Stimulated activated CD4-positive, alpha-beta T cell treated with anti-CD3 and anti-CD28 coated beads, Interleukin-4, amount 100 ng/mL, for 4 hours (primary cell): Measurements from ENCODE around the gene S100PBP.

Experiments used
- DNase-seq, 2 experiments: peaks; one replicate each; pipeline ENCODE4 v3.0.0-alpha.2; 2020

Gene S100PBP

DNA sequence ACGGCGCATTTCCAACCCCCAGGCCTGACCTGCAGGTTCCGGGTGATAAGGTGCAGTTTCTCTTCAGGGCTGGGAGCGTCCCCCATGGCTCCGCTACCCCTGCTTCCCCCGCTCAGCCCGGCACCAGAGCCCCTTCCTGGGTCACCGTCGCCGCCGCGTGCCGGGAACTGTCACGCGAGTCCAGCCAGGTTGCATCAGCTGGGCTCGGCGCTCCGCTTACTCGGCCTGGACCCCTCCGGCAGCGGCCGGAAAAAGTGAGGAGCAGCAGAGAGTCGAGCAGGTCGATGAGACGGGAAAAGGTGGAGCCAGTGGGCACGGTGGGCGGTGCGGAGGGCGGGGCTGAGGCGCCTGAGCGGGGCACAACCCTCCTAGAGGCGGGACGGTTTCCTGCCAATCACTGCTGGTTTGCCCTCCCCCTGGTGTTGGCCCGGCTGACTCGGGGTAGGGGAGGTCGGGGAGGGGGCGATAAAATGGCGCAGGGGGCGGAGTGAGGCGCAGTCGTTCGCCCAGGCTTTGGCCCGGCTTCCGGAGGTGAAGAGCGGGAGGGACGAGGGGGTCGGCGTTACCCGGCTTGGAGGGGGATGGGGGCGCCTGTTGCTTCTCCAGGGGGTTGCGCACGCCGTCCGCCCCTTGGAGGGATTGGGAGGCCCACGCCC, at the start of gene S100PBP, which contains the start of gene YARS1:
TSS of gene S100PBP (plus strand) at position 495 of the 656 bp plus-strand sequence. CDS start 8,447 bp downstream, outside the sequence.
TSS of gene YARS1 (minus strand) at position 200 of the 656 bp plus-strand sequence. CDS start at position 86, 114 bp downstream.
- peak; percentile 99 to 100 for DNase-seq

DNA sequence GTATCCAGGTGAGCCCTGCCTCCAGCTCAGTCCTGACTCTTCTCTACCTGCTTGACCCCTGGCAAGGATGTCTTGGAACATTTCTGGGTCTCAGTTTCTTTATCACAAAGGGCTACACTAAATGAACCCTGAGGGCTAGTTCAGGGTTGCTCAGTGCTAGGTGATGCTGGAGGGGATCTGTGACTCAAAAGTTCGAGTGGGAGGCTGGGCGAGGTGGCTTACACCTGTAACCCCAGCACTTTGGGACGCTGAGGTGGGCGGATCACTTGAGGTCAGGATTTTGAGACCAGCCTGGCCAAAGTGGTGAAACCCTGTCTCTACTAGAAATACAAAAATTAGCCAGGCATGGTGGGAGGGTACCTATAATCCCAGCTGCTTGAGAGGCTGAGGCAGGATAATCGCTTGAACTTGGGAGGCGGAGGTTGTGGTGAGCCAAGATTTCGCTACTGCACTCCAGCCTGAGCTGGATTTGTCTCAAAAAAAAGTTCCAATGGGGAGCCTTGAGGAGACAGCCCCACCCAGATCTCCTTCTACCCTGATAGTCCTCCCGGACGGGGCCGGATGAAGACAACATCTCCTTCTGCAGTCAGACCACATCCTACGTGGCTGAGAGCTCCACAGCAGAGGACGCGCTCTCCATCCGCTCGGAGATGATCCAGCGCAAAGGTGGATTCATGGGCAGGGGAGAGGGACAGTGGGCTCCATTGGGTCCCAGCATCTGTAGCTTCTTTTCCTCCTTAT, 49.2 kb upstream of the S100PBP start:
- DNase-seq = no peak

DNA sequence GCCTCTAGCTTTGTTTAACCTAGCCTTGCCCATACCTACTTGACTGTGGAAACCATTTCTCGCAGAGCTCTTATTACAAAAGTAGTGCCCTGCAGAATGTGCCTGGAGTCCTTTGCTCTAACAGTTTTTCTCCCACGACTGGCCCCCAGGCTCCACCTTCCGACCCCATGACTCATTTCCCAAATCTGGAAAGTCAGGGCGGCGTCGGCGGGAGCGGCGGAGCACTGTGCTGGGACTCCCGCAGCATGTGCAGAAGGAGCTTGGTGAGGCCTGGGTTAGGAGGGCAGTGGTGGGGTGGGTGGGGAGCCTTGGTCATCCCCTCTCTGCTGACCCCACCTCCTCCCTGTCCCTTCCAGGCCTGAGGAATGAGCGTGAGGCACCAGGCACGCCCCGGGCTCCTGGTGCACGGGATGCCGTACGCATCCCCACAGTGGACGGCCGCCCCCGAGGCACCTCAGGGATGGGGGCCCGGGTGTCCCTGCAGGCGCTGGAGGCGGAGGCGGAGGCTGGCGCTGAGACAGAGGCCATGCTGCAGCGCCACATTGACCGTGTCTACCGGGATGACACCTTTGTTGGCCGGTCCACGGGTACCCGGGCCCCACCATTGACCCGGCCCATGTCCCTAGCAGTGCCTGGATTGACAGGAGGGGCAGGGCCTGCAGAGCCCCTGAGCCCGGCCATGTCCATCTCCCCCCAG, 47.8 kb upstream of the S100PBP start:
- DNase-seq = no peak

DNA sequence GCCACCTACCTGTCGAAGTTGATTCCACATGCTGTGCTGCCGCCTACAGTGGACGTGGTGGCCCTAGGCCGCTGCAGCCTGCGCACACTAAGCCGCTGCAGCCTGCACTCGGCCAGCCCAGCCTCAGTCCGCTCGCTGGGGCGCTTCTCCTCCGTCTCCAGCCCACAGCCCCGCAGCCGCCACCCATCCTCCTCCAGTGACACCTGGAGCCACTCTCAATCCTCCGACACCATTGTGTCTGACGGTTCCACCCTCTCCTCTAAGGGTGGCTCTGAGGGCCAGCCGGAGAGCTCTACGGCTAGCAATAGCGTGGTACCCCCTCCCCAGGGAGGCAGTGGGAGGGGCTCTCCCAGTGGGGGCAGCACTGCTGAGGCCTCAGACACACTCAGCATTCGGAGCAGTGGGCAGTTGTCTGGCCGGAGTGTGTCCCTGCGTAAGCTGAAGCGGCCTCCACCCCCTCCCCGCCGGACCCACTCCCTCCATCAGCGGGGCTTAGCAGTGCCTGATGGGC, 47.2 kb upstream of the S100PBP start:
- no peak for DNase-seq

DNA sequence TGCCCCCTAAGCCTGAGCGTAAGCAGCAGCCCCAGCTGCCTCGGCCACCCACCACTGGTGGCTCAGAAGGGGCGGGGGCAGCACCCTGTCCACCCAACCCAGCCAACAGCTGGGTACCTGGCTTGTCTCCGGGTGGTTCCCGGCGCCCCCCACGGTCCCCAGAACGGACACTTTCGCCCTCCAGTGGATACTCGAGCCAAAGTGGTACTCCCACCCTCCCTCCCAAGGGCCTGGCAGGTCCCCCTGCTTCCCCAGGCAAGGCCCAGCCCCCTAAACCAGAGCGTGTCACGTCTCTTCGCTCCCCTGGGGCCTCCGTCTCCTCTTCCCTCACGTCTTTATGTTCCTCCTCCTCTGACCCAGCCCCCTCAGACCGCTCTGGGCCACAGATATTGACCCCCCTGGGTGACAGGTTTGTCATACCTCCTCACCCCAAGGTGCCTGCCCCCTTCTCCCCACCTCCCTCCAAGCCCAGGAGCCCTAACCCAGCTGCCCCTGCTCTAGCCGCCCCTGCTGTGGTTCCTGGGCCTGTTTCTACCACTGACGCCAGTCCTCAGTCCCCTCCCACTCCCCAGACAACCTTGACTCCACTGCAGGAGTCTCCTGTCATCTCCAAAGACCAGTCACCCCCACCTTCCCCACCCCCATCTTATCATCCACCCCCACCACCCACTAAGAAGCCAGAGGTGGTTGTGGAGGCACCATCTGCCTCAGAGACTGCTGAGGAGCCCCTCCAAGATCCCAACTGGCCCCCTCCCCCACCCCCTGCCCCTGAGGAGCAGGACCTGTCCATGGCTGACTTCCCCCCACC, 46.5 kb upstream of the S100PBP start:
- no peak for DNase-seq

DNA sequence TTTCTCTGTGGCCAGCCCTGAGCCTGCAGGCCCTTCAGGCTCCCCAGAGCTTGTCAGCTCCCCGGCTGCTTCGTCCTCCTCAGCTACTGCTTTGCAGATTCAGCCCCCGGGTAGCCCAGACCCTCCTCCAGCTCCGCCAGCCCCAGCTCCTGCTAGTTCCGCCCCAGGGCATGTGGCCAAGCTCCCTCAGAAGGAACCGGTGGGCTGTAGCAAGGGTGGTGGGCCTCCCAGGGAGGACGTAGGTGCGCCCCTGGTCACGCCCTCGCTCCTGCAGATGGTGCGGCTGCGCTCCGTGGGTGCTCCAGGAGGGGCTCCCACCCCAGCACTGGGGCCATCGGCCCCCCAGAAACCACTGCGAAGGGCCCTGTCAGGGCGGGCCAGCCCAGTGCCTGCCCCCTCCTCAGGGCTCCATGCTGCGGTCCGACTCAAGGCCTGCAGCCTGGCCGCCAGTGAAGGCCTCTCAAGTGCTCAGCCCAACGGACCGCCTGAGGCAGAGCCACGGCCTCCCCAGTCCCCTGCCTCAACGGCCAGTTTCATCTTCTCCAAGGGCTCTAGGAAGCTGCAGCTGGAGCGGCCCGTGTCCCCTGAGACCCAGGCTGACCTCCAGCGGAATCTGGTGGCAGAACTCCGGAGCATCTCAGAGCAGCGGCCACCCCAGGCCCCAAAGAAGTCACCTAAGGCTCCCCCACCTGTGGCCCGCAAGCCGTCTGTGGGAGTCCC, 45.7 kb upstream of the S100PBP start:
- DNase-seq = no peak

DNA sequence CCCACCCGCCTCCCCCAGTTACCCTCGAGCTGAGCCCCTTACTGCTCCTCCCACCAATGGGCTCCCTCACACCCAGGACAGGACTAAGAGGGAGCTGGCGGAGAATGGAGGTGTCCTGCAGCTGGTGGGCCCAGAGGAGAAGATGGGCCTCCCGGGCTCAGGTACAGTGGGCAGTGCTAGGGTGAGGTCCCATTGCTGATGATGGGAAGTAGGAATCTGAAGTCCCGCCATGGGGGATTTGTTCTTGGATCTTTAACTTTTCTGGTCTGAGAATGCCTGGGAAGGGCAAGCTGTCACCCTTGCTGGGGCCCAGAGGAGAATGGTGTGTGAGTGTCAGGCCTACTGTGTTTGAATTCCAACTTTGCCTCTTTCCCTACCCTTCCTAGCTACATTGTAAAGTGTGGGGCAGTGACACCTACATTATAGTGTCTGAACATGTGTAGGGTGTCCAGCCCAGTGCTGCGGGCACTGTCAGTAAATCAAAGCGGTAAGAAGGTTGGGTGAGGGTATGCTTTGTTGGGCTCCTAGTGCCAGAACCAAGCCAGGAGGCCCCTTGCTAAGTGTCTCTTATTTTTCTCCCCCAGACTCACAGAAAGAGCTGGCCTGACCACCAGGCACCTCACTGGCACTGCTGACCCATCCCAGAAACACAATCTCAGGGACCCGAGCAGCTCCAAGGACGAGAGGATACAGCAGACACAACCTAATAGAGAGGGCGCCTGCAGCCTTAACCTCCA, 45.0 kb upstream of the S100PBP start:
- DNase-seq = no peak

DNA sequence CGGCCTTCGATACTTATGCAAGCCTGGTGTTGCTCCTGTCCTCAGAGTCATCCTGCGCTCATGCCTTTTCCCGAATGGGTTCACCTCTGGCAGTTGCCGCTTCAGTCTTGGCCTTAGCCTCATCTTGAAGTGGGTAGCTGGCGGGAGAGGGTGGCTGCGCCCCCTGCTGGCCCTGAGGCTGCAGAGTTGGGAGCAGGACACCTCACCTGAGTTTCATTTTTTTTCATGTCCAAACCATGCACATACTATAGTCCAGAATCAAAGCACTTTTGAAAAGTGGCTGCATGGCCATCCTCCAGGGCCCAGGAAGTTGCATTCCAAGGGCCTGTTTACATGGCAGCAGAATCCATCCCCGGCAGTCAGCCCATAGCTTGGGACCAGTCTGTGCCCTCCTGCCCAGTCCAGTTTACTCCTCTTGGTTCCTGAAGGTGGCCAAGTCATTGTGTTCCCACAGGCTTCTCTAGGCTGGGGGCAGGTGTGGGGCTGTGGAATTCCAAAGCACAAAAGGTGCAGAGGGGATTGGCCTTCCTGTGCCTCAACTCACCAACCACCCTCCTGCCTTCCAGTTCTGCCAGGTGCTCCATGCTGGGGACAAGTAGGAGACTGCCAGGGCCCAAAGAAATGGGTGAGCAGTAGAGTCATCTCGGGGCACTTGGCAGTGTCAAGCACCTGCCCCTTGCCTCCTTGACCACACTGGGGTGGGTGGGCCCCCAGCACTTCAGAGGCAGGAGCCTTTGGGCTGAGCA, 44.3 kb upstream of the S100PBP start:
- peak; percentile 56 to 72 for DNase-seq

DNA sequence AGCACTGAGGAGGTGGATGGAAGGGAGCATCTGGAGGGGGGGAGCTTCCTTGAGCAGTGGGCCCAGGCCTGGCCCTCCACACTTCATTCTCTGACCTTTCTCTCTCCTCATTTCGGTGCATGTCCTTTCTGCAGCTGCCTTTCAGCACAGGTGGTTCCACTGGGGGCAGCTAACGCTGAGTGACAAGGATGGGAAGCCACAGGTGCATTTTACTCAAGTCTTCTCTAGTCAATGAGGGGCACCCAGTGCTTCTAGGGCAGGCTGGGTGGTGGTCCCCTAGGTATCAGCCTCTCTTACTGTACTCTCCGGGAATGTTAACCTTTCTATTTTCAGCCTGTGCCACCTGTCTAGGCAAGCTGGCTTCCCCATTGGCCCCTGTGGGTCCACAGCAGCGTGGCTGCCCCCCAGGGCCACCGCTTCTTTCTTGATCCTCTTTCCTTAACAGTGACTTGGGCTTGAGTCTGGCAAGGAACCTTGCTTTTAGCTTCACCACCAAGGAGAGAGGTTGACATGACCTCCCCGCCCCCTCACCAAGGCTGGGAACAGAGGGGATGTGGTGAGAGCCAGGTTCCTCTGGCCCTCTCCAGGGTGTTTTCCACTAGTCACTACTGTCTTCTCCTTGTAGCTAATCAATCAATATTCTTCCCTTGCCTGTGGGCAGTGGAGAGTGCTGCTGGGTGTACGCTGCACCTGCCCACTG, 43.5 kb upstream of the S100PBP start:
- no peak for DNase-seq

DNA sequence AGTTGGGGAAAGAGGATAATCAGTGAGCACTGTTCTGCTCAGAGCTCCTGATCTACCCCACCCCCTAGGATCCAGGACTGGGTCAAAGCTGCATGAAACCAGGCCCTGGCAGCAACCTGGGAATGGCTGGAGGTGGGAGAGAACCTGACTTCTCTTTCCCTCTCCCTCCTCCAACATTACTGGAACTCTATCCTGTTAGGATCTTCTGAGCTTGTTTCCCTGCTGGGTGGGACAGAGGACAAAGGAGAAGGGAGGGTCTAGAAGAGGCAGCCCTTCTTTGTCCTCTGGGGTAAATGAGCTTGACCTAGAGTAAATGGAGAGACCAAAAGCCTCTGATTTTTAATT, 43.0 kb upstream of the S100PBP start:
- DNase-seq = no peak

DNA sequence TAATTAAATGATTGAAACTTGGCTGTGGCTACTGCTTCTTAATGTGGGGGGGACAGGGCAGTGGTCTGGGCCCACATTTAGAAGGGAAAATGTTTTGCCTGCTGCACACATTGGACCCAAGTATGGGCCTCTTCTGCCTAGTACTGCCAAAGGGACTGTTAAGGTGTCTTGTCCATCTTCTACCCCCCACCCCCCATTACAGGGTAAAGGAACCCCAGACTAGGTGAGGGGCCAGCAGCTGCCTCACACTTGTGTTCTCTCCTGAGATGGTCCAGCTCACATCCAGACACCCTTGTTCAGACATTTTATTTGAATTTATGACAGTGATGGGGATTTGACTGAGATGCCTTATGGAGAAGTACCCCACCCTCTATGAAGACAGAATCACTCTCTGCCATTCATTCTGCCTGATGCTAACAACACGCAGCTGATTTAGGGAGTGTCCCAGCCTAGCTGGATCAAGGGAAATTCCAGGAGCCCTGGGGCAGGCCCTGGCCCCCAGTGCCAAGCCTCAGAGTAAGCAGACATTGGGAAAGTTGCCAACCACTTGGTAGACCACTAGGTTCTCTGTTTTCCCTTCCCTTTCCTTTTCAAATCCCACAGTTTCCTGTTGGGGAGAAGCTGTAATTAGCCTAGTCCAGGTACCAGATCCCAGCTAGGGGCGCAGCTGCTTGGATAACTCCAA, 42.4 kb upstream of the S100PBP start:
- DNase-seq = no peak

DNA sequence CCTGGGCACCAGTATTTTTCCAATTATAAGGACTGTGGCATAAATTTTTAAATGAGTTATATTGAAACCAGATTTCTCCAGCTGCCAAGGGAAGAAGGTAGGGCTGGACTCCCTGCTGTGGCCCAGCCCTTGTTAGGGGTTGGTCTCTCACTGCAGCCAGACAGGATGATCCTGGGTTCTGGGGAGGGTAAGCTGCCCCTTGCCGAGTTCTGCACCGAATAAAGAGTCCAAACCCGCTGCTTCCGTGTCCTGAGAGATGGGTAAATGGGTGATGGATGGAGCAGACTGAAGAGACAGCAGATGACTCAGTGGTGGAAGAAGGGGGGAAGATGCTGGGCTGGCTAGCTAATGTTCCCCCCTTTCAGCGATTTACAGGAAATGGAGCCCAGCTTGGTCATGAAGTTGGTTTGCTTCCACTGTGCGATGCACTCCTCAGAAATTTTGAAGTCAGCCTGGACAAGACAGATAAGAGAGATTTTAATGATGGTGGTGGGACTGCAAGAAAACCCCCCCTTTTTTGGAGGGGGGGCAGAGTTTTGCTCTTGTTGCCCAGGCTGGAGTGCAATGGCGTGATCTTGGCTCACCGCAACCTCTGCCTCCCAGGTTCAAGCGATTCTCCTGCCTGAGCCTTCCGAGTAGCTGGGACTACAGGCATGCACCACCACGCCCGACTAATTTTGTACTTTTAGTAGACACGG, 41.7 kb upstream of the S100PBP start:
- no peak for DNase-seq

DNA sequence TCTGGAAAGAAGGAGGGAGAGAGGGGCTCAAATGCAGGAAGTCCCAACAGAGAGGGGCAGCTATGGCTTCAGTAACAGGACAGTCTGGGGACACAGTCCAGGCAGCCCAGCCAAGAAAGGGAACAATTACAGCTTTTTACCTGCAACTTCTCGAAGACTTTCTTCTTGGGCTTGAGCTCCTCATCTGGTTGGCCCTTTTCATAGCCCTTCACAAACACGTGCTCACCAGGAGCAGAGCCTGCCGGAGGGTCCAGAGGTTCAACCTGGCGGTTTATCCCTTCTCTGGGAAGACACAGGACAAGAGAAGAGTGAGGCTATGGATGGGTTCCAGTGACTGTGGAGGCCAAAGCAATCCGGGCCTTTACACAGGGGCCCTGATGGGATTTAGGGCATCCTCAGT, 38.2 kb upstream of the S100PBP start:
- no peak for DNase-seq

DNA sequence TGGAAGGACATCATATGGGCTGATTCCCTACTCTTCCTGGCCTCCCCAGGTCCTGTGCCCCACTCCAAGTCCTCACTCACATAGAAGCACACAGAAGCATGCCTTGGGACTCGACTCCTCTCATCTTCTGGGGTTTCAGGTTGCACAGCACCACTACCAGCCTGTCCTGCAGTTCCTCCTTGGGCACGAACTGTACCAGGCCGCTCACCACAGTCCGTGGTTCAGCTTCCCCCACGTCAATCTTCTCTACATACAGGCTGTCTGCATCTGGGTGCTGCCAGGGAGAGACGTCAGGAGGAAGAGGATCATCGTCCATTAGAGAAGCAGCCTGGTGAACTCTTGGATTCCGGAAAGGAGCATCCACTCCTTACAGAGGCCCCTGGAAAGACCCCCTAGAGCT, 37.4 kb upstream of the S100PBP start:
- DNase-seq = no peak

DNA sequence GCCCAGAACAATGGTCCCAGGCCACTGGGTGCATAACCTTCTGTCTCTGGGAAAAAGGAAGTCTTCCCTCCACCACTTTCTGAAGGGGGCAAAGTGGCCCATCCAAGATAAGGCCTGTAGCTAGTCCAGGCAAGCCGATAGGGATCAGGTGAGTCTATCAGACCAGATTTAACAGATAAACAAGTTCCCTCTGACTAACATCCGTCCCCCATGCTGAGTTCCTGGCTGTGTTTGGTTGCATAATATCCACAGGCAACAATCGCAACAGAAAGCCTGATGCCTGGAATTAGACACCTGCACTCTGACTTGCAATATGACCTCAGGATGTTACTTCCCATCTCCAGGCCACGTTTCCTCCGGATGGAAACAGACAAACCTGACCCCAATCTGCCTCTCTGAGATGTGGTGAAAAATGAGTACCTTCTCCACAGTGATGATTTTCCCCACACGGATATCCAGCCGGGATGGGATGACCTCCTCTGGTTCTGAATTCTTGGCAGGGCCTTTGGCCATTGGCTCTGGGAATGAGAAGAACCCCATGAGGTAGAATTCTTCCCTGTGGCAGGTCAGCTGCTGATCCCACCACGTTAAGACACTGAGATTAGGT, 36.7 kb upstream of the S100PBP start:
- DNase-seq = no peak

DNA sequence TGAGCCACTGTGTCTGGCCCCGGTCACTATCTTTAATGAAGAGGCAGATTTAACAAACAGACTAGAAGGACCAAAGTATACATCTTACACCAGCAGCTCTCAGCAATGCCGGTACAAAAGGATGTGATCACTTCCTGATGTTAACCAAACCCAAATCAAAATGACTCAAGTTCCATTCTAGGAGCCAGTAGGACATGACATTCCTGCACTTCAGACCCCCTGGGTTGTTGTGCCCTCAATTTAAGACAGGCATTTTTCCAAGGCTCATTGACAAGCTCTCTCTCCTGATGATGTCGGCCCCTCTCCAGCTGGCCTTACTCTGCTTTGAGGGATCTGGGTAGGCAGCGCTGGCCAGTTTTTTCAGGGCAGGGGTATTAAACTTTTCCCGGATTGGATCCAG, 35.4 kb upstream of the S100PBP start:
- DNase-seq = no peak

DNA sequence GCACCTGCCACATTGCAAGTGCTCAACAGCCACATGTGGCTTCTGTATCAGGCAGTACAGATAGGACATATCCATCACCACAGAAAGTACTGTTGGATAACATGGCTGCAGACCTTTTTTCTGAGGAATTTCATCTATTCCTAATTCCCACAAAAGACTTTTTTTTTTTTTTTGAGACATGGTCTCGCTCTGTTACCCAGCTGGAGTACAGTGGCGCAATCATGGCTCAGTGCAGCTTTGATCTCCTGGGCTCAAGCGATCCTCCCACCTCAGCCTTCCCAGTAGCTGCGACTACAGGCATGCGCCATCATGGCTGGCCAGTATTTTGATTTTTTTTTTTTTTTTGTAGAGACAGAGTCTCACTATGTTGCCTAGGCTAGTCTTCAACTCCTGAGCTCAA, 33.6 kb upstream of the S100PBP start:
- no peak for DNase-seq

DNA sequence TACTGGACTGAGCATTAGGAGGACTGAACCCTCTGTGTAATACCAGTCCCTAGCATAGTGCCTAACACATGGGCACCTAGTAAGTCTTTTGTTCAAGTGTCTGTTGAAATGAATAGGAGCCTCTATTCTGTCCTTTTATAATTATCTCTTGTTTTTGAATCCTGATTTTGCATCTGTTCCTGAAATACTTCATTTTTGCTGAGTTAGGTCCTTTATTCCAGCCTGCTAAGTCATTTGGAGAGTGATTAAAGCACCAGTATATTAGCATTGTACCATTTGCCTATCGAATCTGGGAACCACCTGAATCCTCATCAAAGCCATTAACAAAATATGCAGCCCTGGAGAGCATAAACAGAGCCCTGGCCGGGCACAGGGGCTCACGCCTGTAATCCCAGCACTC, 32.6 kb upstream of the S100PBP start:
- DNase-seq = no peak
